ENCODE results near the gene BAIAP2. TPM values are rescaled to one million over a fixed set of nuclear protein-coding genes. Genes with fewer than 3 reads are reported as not detected.

Gene BAIAP2
- total and polyA plus RNA-seq, 2 of the 13 experiments (the other 11 are each of a cell fraction or from before 2014, with no cell fraction given), result 22.5 to 24.0 TPM

- TF ChIP-seq ZNF546 (CRISPR knock-in tag; conservative IDR thresholded peaks at IDR 0.05), result no peak
- peak; percentile 99 for TF ChIP-seq SALL2 (CRISPR knock-in tag; IDR thresholded peaks at IDR 0.05)
- TF ChIP-seq DMAP1 (CRISPR knock-in tag; IDR thresholded peaks at IDR 0.05), result peak; percentile 67; the same call in 1 of the 2 replicates
- no peak for TF ChIP-seq EZH2 (conservative IDR thresholded peaks at IDR 0.05; ENCODE audit: low read depth, low read length)
- no peak for TF ChIP-seq ZSCAN30 (CRISPR knock-in tag; IDR thresholded peaks at IDR 0.05)
- TF ChIP-seq IRF2 (CRISPR knock-in tag; IDR thresholded peaks at IDR 0.05), result peak; percentile 97
- TF ChIP-seq JUND (CRISPR knock-in tag; IDR thresholded peaks at IDR 0.05), result peak; percentile 77
- peak; percentile 97 for TF ChIP-seq ZNF407 (CRISPR knock-in tag; IDR thresholded peaks at IDR 0.05; ENCODE audit: not compliant biosample characterization)
- TF ChIP-seq ZBTB2 (CRISPR knock-in tag; IDR thresholded peaks at IDR 0.05; ENCODE audit: low read depth), result peak; percentile 25; the same call in 1 of the 2 replicates
- TF ChIP-seq ZNF235 (CRISPR knock-in tag; IDR thresholded peaks at IDR 0.05; ENCODE audit: borderline replicate concordance), result peak; percentile 94
- no peak for TF ChIP-seq ZNF749 (CRISPR knock-in tag; IDR thresholded peaks at IDR 0.05; ENCODE audit: borderline replicate concordance)
- no peak; the same call in 1 of the 2 replicates for TF ChIP-seq HES4 (CRISPR knock-in tag; IDR thresholded peaks at IDR 0.05; ENCODE audit: borderline replicate concordance)
- peak; percentile 62; the same call in 1 of the 2 replicates for TF ChIP-seq ZBTB4 (CRISPR knock-in tag; IDR thresholded peaks at IDR 0.05; ENCODE audit: borderline replicate concordance)
- peak; percentile 78; the same call in 1 of the 2 replicates for TF ChIP-seq DRAP1 (CRISPR knock-in tag; IDR thresholded peaks at IDR 0.05)
- TF ChIP-seq MTF2 (CRISPR knock-in tag; IDR thresholded peaks at IDR 0.05; ENCODE audit: borderline replicate concordance), result no peak
These were observed 66.8 kb downstream of the BAIAP2 start (continued) for GRCh38 chr17:81101614-81102306.
